K562 (cell line): ENCODE data around the gene HADH. TPM values are rescaled to one million over a fixed set of nuclear protein-coding genes. Genes with fewer than 3 reads are reported as not detected.

Experiments
- ATAC-seq: fragments of 200-7000 bp; cut with Tn5 transposase; 3 replicates; pipeline ENCODE4 v1.9.1; 2020; ENCODE audit warnings: moderate library complexity
- BruUV-seq: library from RNA; stranded (reverse); fragments of 400-500 nt; replicated peaks from 2 replicates; lab custom pipeline; 2021; lab: Mats Ljungman, UMichigan
- CTCF ChIA-PET: fragments of 300-600 bp; formaldehyde crosslinking; extraction: SDS; loops from one replicate; lab custom pipeline; 2021; ENCODE audit warnings: low intra/inter-chr PET ratio; lab: Yijun Ruan, JAX
- POLR2A ChIA-PET: fragments of 300-600, 350-650 bp; sonication (Branson Sonifier 250); formaldehyde crosslinking; extraction: SDS; loops from one replicate; lab custom pipeline; 2021; ENCODE audit warnings: antibody characterized with exemption, inconsistent platforms; lab: Yijun Ruan, JAX
- DNase-seq, 4 experiments: peaks; one replicate each; pipeline versions ENCODE4 v3.0.0 to v3.0.0-alpha.2; 2011 to 2018; ENCODE audit warnings: low spot score in 3 of 4, mixed read lengths in 3 of 4; ENCODE audit errors: extremely low read depth in 1 of 4
- FAIRE-seq: peaks from 2 replicates; lab custom pipeline; 2011; peaks lifted over from hg19 to GRCh38; lab: Jason Lieb, UNC
- H2AFZ ChIP-seq: 2 replicates; pipeline ENCODE4 v1.6.0; 2011; ENCODE audit warnings: low read depth, low read length, control low read depth, inconsistent platforms
- H3K27ac ChIP-seq: fragments of 200-600 bp; 3 replicates; pipeline ENCODE4 v1.8.0; 2011; ENCODE audit warnings: low read depth, mild to moderate bottlenecking, control low read depth, inconsistent platforms, low read length, moderate library complexity, mixed read lengths; ENCODE audit errors: extremely low read depth
- H3K27me3 ChIP-seq, 2 experiments: fragments of 300-600 bp in 1 of 2; 2 replicates in 1 of 2; 3 replicates in 1 of 2; pipeline versions ENCODE4 v1.6.0 to v1.8.0; 2011; ENCODE audit warnings: inconsistent platforms in 2 of 2, low read length in 2 of 2, mild to moderate bottlenecking in 1 of 2, mixed read lengths in 1 of 2, moderate library complexity in 1 of 2; ENCODE audit not compliant: control insufficient read depth in 2 of 2, insufficient read depth in 2 of 2
- H3K36me3 ChIP-seq: fragments of 300-600 bp; 3 replicates; pipeline ENCODE4 v1.8.0; 2011; ENCODE audit warnings: mild to moderate bottlenecking, low read length, inconsistent platforms; ENCODE audit not compliant: control insufficient read depth, insufficient read depth
- H3K4me1 ChIP-seq, 2 experiments: fragments of 200-600 bp in 1 of 2; replicated peaks in 1 of 2; 2 replicates in 1 of 2; 3 replicates in 1 of 2; pipeline versions ENCODE4 v1.5.1 to v1.8.0; 2011; ENCODE audit warnings: inconsistent platforms in 2 of 2, low read length in 2 of 2, mild to moderate bottlenecking in 1 of 2, mixed read lengths in 1 of 2, moderate library complexity in 1 of 2; ENCODE audit not compliant: control insufficient read depth in 2 of 2, insufficient read depth in 2 of 2
- H3K4me2 ChIP-seq: 2 replicates; pipeline ENCODE4 v1.6.1; 2011; ENCODE audit warnings: low read length, control low read depth, inconsistent platforms, mixed read lengths; ENCODE audit not compliant: insufficient read depth
- H3K4me3 ChIP-seq: fragments of 200-600 bp; sonication (generic), shearing (Covaris generic); 2 replicates; pipeline ENCODE4 v1.5.1; 2016; ENCODE audit warnings: control low read depth, inconsistent platforms
- H3K79me2 ChIP-seq: fragments of 200-600 bp; 3 replicates; pipeline ENCODE4 v1.8.0; 2011; ENCODE audit warnings: low read length, inconsistent platforms; ENCODE audit not compliant: control insufficient read depth, insufficient read depth
- H3K9ac ChIP-seq, 2 experiments: 2 replicates each; pipeline versions ENCODE4 v1.6.0 to v1.6.1; 2011; ENCODE audit warnings: low read depth in 2 of 2, low read length in 2 of 2, control low read depth in 1 of 2, inconsistent platforms in 1 of 2, mild to moderate bottlenecking in 1 of 2, mixed read lengths in 1 of 2; ENCODE audit not compliant: insufficient read depth in 1 of 2
- H3K9me1 ChIP-seq: one replicate; pipeline ENCODE4 v1.6.0; 2011; ENCODE audit warnings: inconsistent platforms, mild to moderate bottlenecking, low read length, moderate library complexity; ENCODE audit not compliant: control insufficient read depth, insufficient read depth
- H3K9me3 ChIP-seq: replicated peaks from 2 replicates; pipeline ENCODE4 v1.5.1; 2011; ENCODE audit warnings: low read depth, low read length, inconsistent platforms; ENCODE audit not compliant: control insufficient read depth, insufficient read depth
- H4K20me1 ChIP-seq: replicated peaks from 2 replicates; pipeline ENCODE4 v1.6.1; 2011; ENCODE audit warnings: low read length, inconsistent platforms, mixed read lengths; ENCODE audit not compliant: control insufficient read depth, insufficient read depth
- CBX2 ChIP-seq: fragments of 200-600 bp; sonication (generic); IDR thresholded peaks from one replicate; pipeline ENCODE4 v1.6.1; 2012; ENCODE audit warnings: mild to moderate bottlenecking, low read length, inconsistent platforms; ENCODE audit not compliant: insufficient read depth, poor library complexity, severe bottlenecking
- DDX20 ChIP-seq: fragments of 450-650 bp; IDR thresholded peaks from 2 replicates; pipeline ENCODE4 v1.6.1; 2016; ENCODE audit warnings: missing genetic modification characterization, low read depth, mild to moderate bottlenecking, missing compliant biosample characterization, moderate library complexity
- PRDM10 ChIP-seq: fragments of 450-650 bp; IDR thresholded peaks from 2 replicates; pipeline ENCODE4 v1.6.1; 2018; ENCODE audit not compliant: partially characterized antibody
- WGBS: fragments of 100-300 bp; shearing (Covaris generic); methylation state at CpG from one replicate; pipeline ENCODE4 v1.1.6; 2016; ENCODE audit warnings: low coverage, mixed read lengths; ENCODE audit not compliant: insufficient coverage; ENCODE audit errors: missing lambda C conversion rate; 5-methylcytosine and 5-hydroxymethylcytosine counted together
- in situ Hi-C: fragments of 300-500 bp; cut with MboI; formaldehyde crosslinking; loops from 4 replicates; pipeline ENCODE4 v1.15.0; 2018; ENCODE audit warnings: inconsistent platforms, mixed read lengths
- intact Hi-C: fragments of 100-400 bp; cut with micrococcal nuclease; formaldehyde crosslinking; loops from 2 replicates; pipeline ENCODE4 v1.14.2; 2022
- polyA plus RNA-seq, 8 experiments: library from polyadenylated mRNA; depleted of rRNA in 4 of 8; stranded (reverse) in 5 of 8; unstranded in 3 of 8; fragments of >200 nt; fragmentation: Nextera tagmentation in 2 of 8; fragmentation: Illumina TruSeq in 1 of 8; extraction: Ambion mirVana in 2 of 8; extraction: Trizol in 1 of 8; gene quantifications; 2 replicates each; pipeline versions ENCODE4 v1.2.1 to v1.2.3, GENCODE V29; 2011 to 2014; ENCODE audit warnings: inconsistent platforms in 1 of 8, missing spikeins in 1 of 8
- total RNA-seq, 7 experiments: library from RNA; depleted of rRNA in 6 of 7; stranded (reverse); fragments of >200 nt in 6 of 7; fragmentation: Illumina TruSeq in 2 of 7; extraction: Trizol in 2 of 7; gene quantifications; 2 replicates each; pipeline versions ENCODE4 v1.2.1 to v1.2.3, GENCODE V29; 2011 to 2021; ENCODE audit warnings: low replicate concordance in 1 of 7
- TF ChIP-seq, protein P1 (sequence below): fragments of 450-650 bp; IDR thresholded peaks from 2 replicates; pipeline ENCODE4 v1.7.0; 2016; ENCODE audit warnings: borderline replicate concordance

The HADH gene
- total and polyA plus RNA-seq, 9 of the 15 experiments (the other 6 are each of a cell fraction or from before 2014, with no cell fraction given) = 9.4 to 73.3 (median 32.8) TPM

- H3K27ac ChIP-seq = peak overlapping the region; percentile 17; the same call in 1 of the 3 replicates
- H3K9me3 ChIP-seq = no peaks in the 10 kb centered on the region
- peaks cover 3 to 53% of the 10 kb centered on the region in 2 experiments for H3K4me1 ChIP-seq
- peaks cover 66% of the 10 kb centered on the region for H3K79me2 ChIP-seq
- no TSS peak for BruUV-seq
- intact Hi-C loops (no loop called here), in situ Hi-C loops (no loop called here)
- 66% methylated on average over 5 of the region's 5 CpGs for WGBS
- CTCF ChIA-PET = no interaction called here
- H3K9ac ChIP-seq = peak overlapping the region in 1 of 2 experiments; percentile 59; a peak in 1 of 4 replicates
- peak; percentile 65 for TF ChIP-seq PRDM10
- TF ChIP-seq, protein P1, sequence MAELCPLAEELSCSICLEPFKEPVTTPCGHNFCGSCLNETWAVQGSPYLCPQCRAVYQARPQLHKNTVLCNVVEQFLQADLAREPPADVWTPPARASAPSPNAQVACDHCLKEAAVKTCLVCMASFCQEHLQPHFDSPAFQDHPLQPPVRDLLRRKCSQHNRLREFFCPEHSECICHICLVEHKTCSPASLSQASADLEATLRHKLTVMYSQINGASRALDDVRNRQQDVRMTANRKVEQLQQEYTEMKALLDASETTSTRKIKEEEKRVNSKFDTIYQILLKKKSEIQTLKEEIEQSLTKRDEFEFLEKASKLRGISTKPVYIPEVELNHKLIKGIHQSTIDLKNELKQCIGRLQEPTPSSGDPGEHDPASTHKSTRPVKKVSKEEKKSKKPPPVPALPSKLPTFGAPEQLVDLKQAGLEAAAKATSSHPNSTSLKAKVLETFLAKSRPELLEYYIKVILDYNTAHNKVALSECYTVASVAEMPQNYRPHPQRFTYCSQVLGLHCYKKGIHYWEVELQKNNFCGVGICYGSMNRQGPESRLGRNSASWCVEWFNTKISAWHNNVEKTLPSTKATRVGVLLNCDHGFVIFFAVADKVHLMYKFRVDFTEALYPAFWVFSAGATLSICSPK = no peak
- no peak for TF ChIP-seq DDX20 (tag)
- TF ChIP-seq CBX2 = no peak
- FAIRE-seq (no peak), DNase-seq (no peak), ATAC-seq (no peak)
- no peak overlapping the region for H3K4me2 ChIP-seq
- H3K4me3 ChIP-seq = no peak overlapping the region
- POLR2A ChIA-PET = no interaction called here
- H3K36me3 ChIP-seq = peaks cover 37% of the 10 kb centered on the region
- H3K9me1 ChIP-seq = no peaks in the 10 kb centered on the region
- H3K27me3 ChIP-seq = no peaks in the 10 kb centered on the region
- no peaks in the 10 kb centered on the region; the same call in 1 of the 2 replicates for H4K20me1 ChIP-seq
- no peak overlapping the region for H2AFZ ChIP-seq
Measured at GRCh38 chr4:107996949-107997788, 7.5 kb downstream of the HADH start.
